ENCODE measurements around the gene AKAP8.

The AKAP8 gene

DNA sequence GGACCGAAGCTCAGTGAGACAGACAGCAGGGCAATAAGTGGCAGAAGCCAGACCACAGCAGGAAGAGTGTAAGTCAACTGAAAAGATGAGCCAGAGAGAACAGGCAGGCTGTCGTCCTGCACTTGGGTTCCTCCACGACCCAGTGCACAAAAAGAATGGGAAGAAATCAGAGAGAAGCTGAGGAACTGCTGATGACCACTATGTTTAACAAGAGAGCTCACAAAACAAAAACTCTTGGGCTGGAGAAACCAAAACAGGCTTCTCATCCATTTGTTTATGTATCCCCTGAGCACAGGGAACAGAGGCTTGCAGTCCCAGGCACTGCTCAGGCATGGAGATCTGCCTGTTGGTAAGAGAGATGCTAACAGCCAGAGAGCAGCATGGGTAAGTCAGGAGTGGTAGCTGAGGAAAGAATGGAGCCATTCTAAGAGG, 25.2 kb upstream of the AKAP8 start:
- POLR2A ChIA-PET: no interaction called here
- TF ChIP-seq, protein P1, sequence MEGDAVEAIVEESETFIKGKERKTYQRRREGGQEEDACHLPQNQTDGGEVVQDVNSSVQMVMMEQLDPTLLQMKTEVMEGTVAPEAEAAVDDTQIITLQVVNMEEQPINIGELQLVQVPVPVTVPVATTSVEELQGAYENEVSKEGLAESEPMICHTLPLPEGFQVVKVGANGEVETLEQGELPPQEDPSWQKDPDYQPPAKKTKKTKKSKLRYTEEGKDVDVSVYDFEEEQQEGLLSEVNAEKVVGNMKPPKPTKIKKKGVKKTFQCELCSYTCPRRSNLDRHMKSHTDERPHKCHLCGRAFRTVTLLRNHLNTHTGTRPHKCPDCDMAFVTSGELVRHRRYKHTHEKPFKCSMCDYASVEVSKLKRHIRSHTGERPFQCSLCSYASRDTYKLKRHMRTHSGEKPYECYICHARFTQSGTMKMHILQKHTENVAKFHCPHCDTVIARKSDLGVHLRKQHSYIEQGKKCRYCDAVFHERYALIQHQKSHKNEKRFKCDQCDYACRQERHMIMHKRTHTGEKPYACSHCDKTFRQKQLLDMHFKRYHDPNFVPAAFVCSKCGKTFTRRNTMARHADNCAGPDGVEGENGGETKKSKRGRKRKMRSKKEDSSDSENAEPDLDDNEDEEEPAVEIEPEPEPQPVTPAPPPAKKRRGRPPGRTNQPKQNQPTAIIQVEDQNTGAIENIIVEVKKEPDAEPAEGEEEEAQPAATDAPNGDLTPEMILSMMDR (IDR thresholded peaks at IDR 0.05; ENCODE audit: control extremely low read depth, extremely low read depth, low read depth, missing control alignments): no peak
- CTCF ChIA-PET: interaction anchor here (1.2 to 2.7 kb wide), 3 partner anchors 12 to 17 kb away, joined by 3 to 7 read pairs (median 4); partner anchors contain the start of gene AKAP8L
- no peak for DNase-seq (ENCODE audit: extremely low spot score)

DNA sequence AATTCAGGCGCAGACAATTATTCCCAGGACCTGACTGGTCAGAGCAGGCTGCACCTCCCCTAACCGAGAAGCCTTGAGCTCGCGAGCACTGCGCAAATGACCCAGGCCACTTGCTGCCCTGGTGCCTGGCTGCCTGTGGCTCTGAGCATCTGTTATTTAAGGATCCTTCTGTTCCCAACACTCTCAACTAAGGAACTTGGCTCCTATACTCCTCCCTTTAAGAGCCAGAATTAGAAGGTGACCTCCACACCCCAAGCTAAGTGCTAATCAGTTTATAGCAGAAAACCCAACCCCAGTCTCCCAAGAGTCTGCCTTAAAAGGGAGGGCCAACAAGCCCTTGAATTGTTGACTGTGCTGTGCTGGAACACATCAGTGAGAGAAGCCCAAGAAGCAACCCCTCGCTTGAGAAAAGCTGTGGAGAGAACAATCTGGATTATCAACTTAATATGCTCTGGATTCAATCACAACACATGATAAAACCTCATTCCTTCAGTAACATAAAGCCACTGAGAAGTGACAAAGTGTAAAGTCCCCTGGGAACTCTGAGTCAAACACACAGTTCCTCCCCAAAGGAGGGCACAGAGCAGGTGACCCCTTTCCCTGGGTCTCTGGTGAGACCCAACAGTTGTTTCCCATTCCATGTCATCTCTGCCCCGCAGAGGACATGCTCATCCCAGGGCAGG, 24.7 kb upstream of the AKAP8 start:
- no peak for DNase-seq (ENCODE audit: extremely low spot score)
- TF ChIP-seq, protein P1 (IDR thresholded peaks at IDR 0.05; ENCODE audit: control extremely low read depth, extremely low read depth, low read depth, missing control alignments): no peak
- POLR2A ChIA-PET: no interaction called here
- CTCF ChIA-PET: interaction anchor here (1.2 to 2.7 kb wide), 3 partner anchors 12 to 17 kb away, joined by 3 to 7 read pairs (median 4); partner anchors contain the start of gene AKAP8L

DNA sequence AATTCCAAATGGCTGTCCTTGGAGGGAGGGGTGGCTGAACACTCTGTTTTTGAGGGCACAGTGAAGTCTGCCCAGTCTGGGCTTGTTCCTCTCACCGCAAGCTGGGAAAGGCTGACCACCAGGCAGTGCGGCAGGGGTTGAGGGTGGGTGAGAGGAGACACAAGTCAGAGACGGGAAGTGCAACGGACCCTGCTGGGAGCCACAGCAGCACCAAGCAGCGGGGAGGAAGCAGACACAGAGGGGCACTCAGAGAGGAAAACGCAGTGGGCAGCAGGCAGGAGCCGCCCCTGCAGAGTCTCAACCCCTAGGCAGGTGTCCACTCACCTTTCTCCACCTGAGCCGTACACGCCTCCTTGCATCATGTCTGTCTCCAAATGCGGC, 23.6 kb upstream of the AKAP8 start:
- POLR2A ChIA-PET: no interaction called here
- TF ChIP-seq, protein P1 (IDR thresholded peaks at IDR 0.05; ENCODE audit: control extremely low read depth, extremely low read depth, low read depth, missing control alignments): no peak
- CTCF ChIA-PET: no interaction called here
- no peak for DNase-seq (ENCODE audit: extremely low spot score)

DNA sequence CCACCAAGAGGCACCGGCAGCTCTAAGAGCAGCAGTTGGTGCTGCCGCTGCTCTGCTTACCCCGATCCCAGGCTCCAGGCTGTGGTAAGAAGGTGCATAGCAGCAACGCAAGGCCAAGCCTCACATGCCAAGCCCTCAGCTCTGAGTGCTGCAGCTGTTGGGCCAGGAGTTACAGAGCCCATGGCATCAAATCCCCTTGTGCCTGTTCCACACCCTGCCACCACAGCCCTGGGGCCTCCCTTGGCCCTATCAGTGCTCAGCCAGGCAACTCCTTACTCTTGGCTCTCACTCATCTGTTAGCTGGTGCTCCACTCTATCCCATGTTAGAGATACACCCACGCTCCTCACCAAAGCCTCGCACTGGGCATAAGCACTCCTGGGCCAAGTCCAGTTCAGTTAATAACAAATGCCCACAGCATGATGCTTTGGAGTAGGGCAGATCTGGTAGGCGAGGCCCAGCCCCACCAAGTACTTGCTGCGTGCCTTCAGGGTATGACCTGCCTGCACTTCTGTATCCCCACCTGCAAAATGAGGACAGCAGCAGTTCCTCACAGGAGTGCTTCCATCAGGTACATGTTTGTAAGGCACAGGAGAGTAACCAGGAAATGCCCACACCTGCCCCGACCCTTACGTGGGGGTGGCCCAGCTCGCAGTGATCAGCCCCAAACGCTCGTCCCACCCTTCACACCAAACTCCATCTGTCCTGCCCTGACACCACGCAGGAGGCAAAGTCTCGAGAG, 23.0 kb upstream of the AKAP8 start:
- ChIA-PET POLR2A (no interaction called here), CTCF (interaction anchor here (1.0 kb wide), 1 partner anchor 17 kb away, joined by 4 read pairs; the partner anchor contains the start of gene AKAP8L)
- no peak for DNase-seq (ENCODE audit: extremely low spot score)
- TF ChIP-seq, protein P1 (IDR thresholded peaks at IDR 0.05; ENCODE audit: control extremely low read depth, extremely low read depth, low read depth, missing control alignments): no peak

DNA sequence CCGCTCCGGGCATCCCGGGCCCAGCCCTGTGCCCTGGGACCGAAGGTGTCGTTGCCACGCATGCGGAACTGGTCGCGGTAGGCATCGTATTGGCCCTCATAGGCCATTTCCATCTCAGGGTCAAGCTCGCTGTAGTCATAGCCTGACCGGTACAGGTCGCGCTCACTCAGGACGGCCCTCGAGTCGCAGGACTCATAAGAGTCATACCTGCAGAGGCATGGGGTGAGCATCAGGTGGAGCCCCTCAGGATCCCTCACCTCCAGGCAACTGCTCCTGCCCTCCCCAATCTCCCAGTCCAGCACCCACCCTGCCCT, 21.8 kb upstream of the AKAP8 start:
- TF ChIP-seq, protein P1 (IDR thresholded peaks at IDR 0.05; ENCODE audit: control extremely low read depth, extremely low read depth, low read depth, missing control alignments): no peak
- CTCF ChIA-PET: no interaction called here
- no peak for DNase-seq (ENCODE audit: extremely low spot score)
- POLR2A ChIA-PET: no interaction called here

DNA sequence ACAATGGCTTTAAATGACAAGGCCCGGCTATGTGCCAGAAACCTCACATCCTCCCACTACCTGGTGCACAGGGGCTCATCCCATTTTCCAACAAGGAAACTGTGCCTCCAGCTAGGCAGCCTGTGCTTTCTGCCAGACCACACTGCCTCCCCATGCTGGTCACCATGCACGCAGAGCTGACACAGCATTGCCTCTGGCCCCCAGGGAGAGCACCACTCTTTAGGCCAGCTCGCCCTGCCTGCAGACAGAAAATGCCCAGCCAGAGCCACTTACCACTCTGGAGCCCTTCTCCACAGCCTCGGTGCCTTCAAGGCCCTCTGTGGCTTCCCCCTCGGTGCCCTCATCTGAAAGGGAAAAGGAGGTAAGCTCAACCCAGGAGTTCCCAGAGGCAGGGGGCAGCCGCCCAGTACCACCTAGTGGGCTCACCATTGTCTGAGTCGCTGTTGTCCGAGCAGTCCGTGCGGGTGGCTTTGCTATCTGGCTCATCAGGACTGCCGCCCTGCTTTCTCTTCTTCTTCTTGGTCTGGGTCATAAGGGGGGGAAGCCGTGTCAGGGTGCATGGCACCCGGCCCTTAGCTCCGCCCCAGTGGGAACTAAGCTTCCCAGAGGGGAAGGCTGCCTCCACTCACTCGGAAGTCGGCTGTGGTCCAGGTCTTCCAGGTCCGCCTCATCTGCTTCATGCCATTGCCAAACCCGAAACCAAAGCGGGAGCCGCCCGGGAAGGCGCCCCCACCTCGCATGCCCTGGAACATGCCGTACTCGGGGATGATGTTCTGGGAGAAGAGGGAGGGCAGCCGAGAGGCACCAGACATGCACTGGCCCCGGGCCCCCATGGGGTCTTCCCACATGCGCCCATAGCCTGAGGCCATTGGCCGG, 21.2 kb upstream of the AKAP8 start:
- POLR2A ChIA-PET: no interaction called here
- no peak for DNase-seq (ENCODE audit: extremely low spot score)
- CTCF ChIA-PET: no interaction called here
- TF ChIP-seq, protein P1 (IDR thresholded peaks at IDR 0.05; ENCODE audit: control extremely low read depth, extremely low read depth, low read depth, missing control alignments): no peak
